Heart left ventricle (tissue), 16 donors: ENCODE results near the gene STK40. TPM values are rescaled to one million over a fixed set of nuclear protein-coding genes. Genes with fewer than 3 reads are reported as not detected.

Source experiments
- ATAC-seq, 4 donors: fragments of 200-7000 bp; cut with Tn5 transposase; one replicate each; pipeline ENCODE4 v1.9.1; 2020 to 2022; ENCODE audit warnings: moderate library complexity in 4 of 4, mild to moderate bottlenecking in 3 of 4, moderate number of reproducible peaks in 1 of 4
- DNase-seq, 5 donors: peaks; one replicate each; pipeline ENCODE4 v3.0.0-alpha.2; 2020
- H3K27ac ChIP-seq, 12 donors: fragments of 200-600 bp; sonication (generic) in 4 of 12; one replicate each; pipeline versions ENCODE4 v1.5.0 to v1.8.0; 2016 to 2022; ENCODE audit warnings: mild to moderate bottlenecking in 2 of 12
- H3K27me3 ChIP-seq, 9 donors: fragments of 200-600 bp; sonication (generic) in 2 of 9; one replicate each; pipeline versions ENCODE4 v1.5.1 to v1.8.0; 2016 to 2022; ENCODE audit warnings: mild to moderate bottlenecking in 3 of 9
- H3K36me3 ChIP-seq, 9 donors: fragments of 200-600 bp; sonication (generic) in 2 of 9; one replicate each; pipeline versions ENCODE4 v1.5.0 to v1.8.0; 2018 to 2022; ENCODE audit warnings: mild to moderate bottlenecking in 2 of 9
- H3K4me1 ChIP-seq, 12 donors: fragments of 200-600 bp; sonication (generic) in 4 of 12; one replicate each; pipeline versions ENCODE4 v1.5.0 to v1.8.0; 2016 to 2022; ENCODE audit warnings: mild to moderate bottlenecking in 3 of 12
- H3K4me3 ChIP-seq, 12 donors: fragments of 200-600 bp; sonication (generic) in 4 of 12; one replicate each; pipeline versions ENCODE4 v1.5.0 to v1.8.0; 2017 to 2022; ENCODE audit warnings: mild to moderate bottlenecking in 9 of 12, moderate library complexity in 4 of 12
- H3K9me3 ChIP-seq, 12 donors: fragments of 200-600 bp; sonication (generic) in 4 of 12; one replicate each; pipeline versions ENCODE4 v1.5.0 to v1.8.0; 2016 to 2022; ENCODE audit warnings: mild to moderate bottlenecking in 1 of 12
- CTCF ChIP-seq, 12 donors: fragments of 200-600 bp; sonication (generic) in 4 of 12; IDR thresholded peaks; one replicate each; pipeline versions ENCODE4 v1.5.0 to v1.8.0; 2018 to 2022; ENCODE audit warnings: antibody characterized with exemption in 12 of 12, mild to moderate bottlenecking in 5 of 12
- POLR2A ChIP-seq, 2 donors: fragments of 450-650 bp; IDR thresholded peaks; one replicate each; pipeline ENCODE4 v1.6.1; 2017; ENCODE audit warnings: antibody characterized with exemption in 2 of 2, mild to moderate bottlenecking in 2 of 2, moderate library complexity in 2 of 2
- WGBS, 4 donors: extraction: QIAGEN DNeasy Blood & Tissue Kit in 2 of 4; methylation state at CpG; one replicate each; pipeline versions ENCODE4 v1.1.5 to v1.1.7; 2013 to 2018; 5-methylcytosine and 5-hydroxymethylcytosine counted together
- intact Hi-C, 10 donors: fragments of 100-400 bp; cut with DNase I; formaldehyde crosslinking; loops; one replicate each; pipeline versions ENCODE4 v1.11.1 to v1.14.2; 2022
- polyA plus RNA-seq, 2 donors: library from polyadenylated mRNA; stranded (reverse); fragments of 200-250 nt; gene quantifications; one replicate each; pipeline ENCODE4 v1.2.3, GENCODE V29; 2013
- total RNA-seq, 9 donors: library from RNA; depleted of rRNA in 2 of 9; stranded (reverse); fragments of >200 nt in 2 of 9; fragmentation: NEBNext Ultra II Directional in 3 of 9; extraction: Animal tissue kit (Norgen Biotek cat#: 25700) in 3 of 9; gene quantifications; one replicate each; pipeline versions ENCODE4 v1.1.0 to v1.2.4, GENCODE V29; 2016 to 2023
- donor health status: ischemic (EF 13 %, LVEDD 7.1; RV severe dilation, severe dysfunction).
- donor health status: healthy with polysubstance abuse.
- donor health status: DM: no; HTN: yes; CAD: no.
- donor health status: DM: no; HTN: no; CAD: no.
- donor health status: ischemic (EF 25% LVEDD 6.9; RV normal size, moderate dysfunction).
- donor health status: ischemic (EF 25% LVEDD 5.7; RV mildly dilated, moderate dysfunction).
- donor health status: healthy.
- donor health status: DM: yes; HTN: yes; CAD: no.
- donor health status: ischemic (EF 35%, LVEDD 5.7; RV mildly dilated, moderate dysfunction).
- donor health status: nonischemic (EF 11% LVEDD 7.7; RV severe dilation, severe dysfunction).
- donor health status: DM: yes; HTN: yes; CAD: no.
- donor health status: PGD.
- donor health status: ischemic (EF 29% LVEDD 5.4; RV normal size, mild dysfunction).
- donor health status: nonischemic (EF 23%, LVEDD 6.1; RV moderate dilation, normal function).

STK40 gene
- total and polyA plus RNA-seq, 11 donors = 27.9 to 114 (median 59.4) TPM

- TF ChIP-seq POLR2A (IDR thresholded peaks at IDR 0.05) (no peak), CTCF (IDR thresholded peaks at IDR 0.05) (no peak)
- H3K9me3 ChIP-seq = no peaks in the 10 kb centered on the region
- ATAC-seq (no peak), DNase-seq (no peak)
- H3K27me3 ChIP-seq = no peaks in the 10 kb centered on the region
- WGBS, 4 donors = 80 to 82% (median 81%) methylated on average over 6 of the region's 6 CpGs
- H3K36me3 ChIP-seq = peaks cover 0 to 30% (median 27%) of the 10 kb centered on the region in 9 donors
- H3K27ac ChIP-seq = peak overlapping the region in 4 of 12 donors; percentile 4 to 95 (median 92)
- H3K4me3 ChIP-seq = peak overlapping the region in 6 of 12 donors; percentile 68 to 90 (median 76)
- peaks cover 0 to 36% (median 14%) of the 10 kb centered on the region in 12 donors for H3K4me1 ChIP-seq
- intact Hi-C loops = loop anchor here in 1 of 10 donors (5.0 kb wide), 1 partner anchor 174 kb away; the partner anchor contains the start of gene THRAP3
These were observed 10.6 kb upstream of the STK40 start for GRCh38 chr1:36396359-36396758.

GRCh38 chr1:36393686-36394085, 8.0 kb upstream of the STK40 start:
- WGBS, 4 donors = 93 to 95% (median 95%) methylated on average over 17 to 19 of the region's 19 CpGs
- intact Hi-C loops = no loop called here

GRCh38 chr1:36392836-36393235, 7.1 kb upstream of the STK40 start:
- intact Hi-C loops = no loop called here

More at GRCh38 chr1:36393686-36394085, 8.0 kb upstream of the STK40 start:
- no peaks in the 10 kb centered on the region for H3K9me3 ChIP-seq
- H3K27ac ChIP-seq = no peak overlapping the region
- ATAC-seq (no peak), DNase-seq (peak in 1 of 5 donors; percentile 7)
- H3K27me3 ChIP-seq = no peaks in the 10 kb centered on the region
- peaks cover 0 to 47% (median 40%) of the 10 kb centered on the region in 9 donors for H3K36me3 ChIP-seq
- peaks cover 0 to 53% (median 23%) of the 10 kb centered on the region in 12 donors for H3K4me1 ChIP-seq
- no peak for TF ChIP-seq CTCF (IDR thresholded peaks at IDR 0.05)
- no peak for TF ChIP-seq POLR2A (IDR thresholded peaks at IDR 0.05)
- H3K4me3 ChIP-seq = no peak overlapping the region

GRCh38 chr1:36391271-36391670, 5.5 kb upstream of the STK40 start:
- Histone ChIP-seq H3K36me3 (peaks cover 0 to 47% (median 40%) of the 10 kb centered on the region in 9 donors), H3K9me3 (no peaks in the 10 kb centered on the region), H3K27me3 (no peaks in the 10 kb centered on the region), H3K27ac (no peak overlapping the region), H3K4me3 (no peak overlapping the region), H3K4me1 (peaks cover 0 to 58% (median 27%) of the 10 kb centered on the region in 12 donors)
- WGBS, 4 donors = 90 to 97% (median 94%) methylated on average over 8 of the region's 8 CpGs
- DNase-seq (peak in 1 of 5 donors; percentile 12), ATAC-seq (no peak)
- intact Hi-C loops = no loop called here
- TF ChIP-seq CTCF (IDR thresholded peaks at IDR 0.05) (no peak), POLR2A (IDR thresholded peaks at IDR 0.05) (no peak)

More at GRCh38 chr1:36392836-36393235, 7.1 kb upstream of the STK40 start:
- Histone ChIP-seq H3K4me3 (no peak overlapping the region), H3K27ac (no peak overlapping the region), H3K9me3 (no peaks in the 10 kb centered on the region), H3K36me3 (peaks cover 0 to 47% (median 40%) of the 10 kb centered on the region in 9 donors), H3K4me1 (peaks cover 0 to 54% (median 21%) of the 10 kb centered on the region in 12 donors), H3K27me3 (no peaks in the 10 kb centered on the region)
- no peak for TF ChIP-seq POLR2A (IDR thresholded peaks at IDR 0.05)
- no peak for TF ChIP-seq CTCF (IDR thresholded peaks at IDR 0.05)
- DNase-seq (peak in 1 of 5 donors; percentile 3), ATAC-seq (no peak)
- WGBS, 4 donors = 87 to 92% (median 89%) methylated on average over 3 to 4 of the region's 4 CpGs
